HEK293 (cell line): ENCODE measurements around the gene TLL2.

Experiments
- KLF9 ChIP-seq: fragments of 450-650 bp; formaldehyde crosslinking; IDR thresholded peaks from 2 replicates; pipeline ENCODE4 v1.5.1; 2016; ENCODE audit warnings: missing biosample characterization, missing genetic modification characterization, low read depth
- MYNN ChIP-seq: fragments of 450-650 bp; formaldehyde crosslinking; IDR thresholded peaks from 2 replicates; pipeline ENCODE4 v1.5.1; 2016; ENCODE audit warnings: missing biosample characterization, missing genetic modification characterization, borderline replicate concordance
- TCF7L2 ChIP-seq: IDR thresholded peaks from 2 replicates; pipeline ENCODE4 v1.6.1; 2011; ENCODE audit warnings: low read depth, mild to moderate bottlenecking, inconsistent platforms, low read length, moderate library complexity, borderline replicate concordance
- WT1 ChIP-seq: fragments of 450-650 bp; formaldehyde crosslinking; IDR thresholded peaks from 2 replicates; pipeline ENCODE4 v1.5.1; 2016; ENCODE audit warnings: missing biosample characterization, missing genetic modification characterization
- ZNF132 ChIP-seq: fragments of 450-650 bp; formaldehyde crosslinking; IDR thresholded peaks from 2 replicates; pipeline ENCODE4 v1.5.1; 2017; ENCODE audit warnings: missing biosample characterization, missing genetic modification characterization, borderline replicate concordance
- ZNF37A ChIP-seq: fragments of 450-650 bp; IDR thresholded peaks from 2 replicates; pipeline ENCODE4 v1.5.1; 2018; ENCODE audit warnings: missing biosample characterization, missing genetic modification characterization
- ZNF521 ChIP-seq: fragments of 450-650 bp; formaldehyde crosslinking; IDR thresholded peaks from 2 replicates; pipeline ENCODE4 v1.5.1; 2017; ENCODE audit warnings: missing biosample characterization, mild to moderate bottlenecking, missing genetic modification characterization
- ZNF561 ChIP-seq: fragments of 450-650 bp; IDR thresholded peaks from 2 replicates; pipeline ENCODE4 v1.5.1; 2018; ENCODE audit warnings: missing biosample characterization, missing genetic modification characterization, borderline replicate concordance
- ZNF776 ChIP-seq: fragments of 450-650 bp; formaldehyde crosslinking; IDR thresholded peaks from 2 replicates; pipeline ENCODE4 v1.5.0; 2017; ENCODE audit warnings: missing biosample characterization, missing genetic modification characterization, borderline replicate concordance
- TF ChIP-seq, protein P1 (sequence below): fragments of 450-650 bp; formaldehyde crosslinking; IDR thresholded peaks from 2 replicates; pipeline ENCODE4; 2016; ENCODE audit warnings: missing biosample characterization, missing genetic modification characterization
- TF ChIP-seq, protein P2 (sequence below): fragments of 450-650 bp; formaldehyde crosslinking; IDR thresholded peaks from 2 replicates; pipeline ENCODE4 v1.5.1; 2016; ENCODE audit warnings: missing biosample characterization, missing genetic modification characterization
- TF ChIP-seq, protein P3 (sequence below): fragments of 450-650 bp; formaldehyde crosslinking; IDR thresholded peaks from 2 replicates; pipeline ENCODE4 v1.5.1; 2016; ENCODE audit warnings: missing biosample characterization, missing genetic modification characterization
- TF ChIP-seq, protein P4 (sequence below): fragments of 450-650 bp; formaldehyde crosslinking; IDR thresholded peaks from 2 replicates; pipeline ENCODE4 v1.5.1; 2016; ENCODE audit warnings: missing biosample characterization, missing genetic modification characterization

DNA sequence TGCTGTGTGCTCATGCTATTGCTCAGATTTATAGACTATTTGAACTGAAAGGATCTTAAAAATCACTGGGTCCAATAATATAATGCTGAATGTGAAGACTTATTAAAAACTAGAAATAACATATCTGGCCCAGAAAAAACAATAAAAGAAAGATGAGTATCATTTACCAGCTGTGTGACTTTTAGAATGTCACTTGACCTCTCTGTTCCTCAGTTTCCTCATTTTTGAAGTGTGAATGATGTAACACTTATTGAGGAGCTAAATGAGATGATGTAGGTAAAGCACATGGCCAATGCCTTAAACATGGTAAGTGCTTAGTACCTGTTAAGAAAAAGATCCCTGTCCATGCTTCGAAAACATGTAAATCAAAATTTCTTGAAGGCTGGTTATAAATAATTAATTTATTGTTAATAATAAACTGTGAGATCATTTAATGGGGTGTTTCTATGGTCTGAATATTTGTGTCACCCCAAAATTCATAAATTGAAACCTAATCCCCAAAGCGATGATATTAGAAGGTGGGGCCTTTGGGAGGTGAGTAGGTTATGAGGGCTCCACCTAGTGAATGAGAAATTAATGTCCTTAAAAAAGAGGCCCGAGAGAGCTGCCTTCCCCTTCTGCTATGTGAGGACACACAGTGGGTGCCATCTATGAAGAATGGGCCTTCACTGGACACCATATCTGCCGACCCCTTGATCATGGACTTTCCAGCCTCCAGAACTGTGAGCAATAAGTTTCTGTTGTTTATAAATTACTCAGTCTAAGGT is 196.5 kb downstream of the TLL2 start:
- TF ChIP-seq KLF9 (tag by site-specific recombination): no peak
- no peak for TF ChIP-seq ZNF561 (tag by site-specific recombination)
- TF ChIP-seq, protein P1, sequence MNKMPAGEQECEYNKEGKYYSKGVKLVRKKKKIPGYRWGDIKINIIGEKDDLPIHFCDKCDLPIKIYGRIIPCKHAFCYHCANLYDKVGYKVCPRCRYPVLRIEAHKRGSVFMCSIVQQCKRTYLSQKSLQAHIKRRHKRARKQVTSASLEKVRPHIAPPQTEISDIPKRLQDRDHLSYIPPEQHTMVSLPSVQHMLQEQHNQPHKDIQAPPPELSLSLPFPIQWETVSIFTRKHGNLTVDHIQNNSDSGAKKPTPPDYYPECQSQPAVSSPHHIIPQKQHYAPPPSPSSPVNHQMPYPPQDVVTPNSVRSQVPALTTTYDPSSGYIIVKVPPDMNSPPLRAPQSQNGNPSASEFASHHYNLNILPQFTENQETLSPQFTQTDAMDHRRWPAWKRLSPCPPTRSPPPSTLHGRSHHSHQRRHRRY (tag by site-specific recombination): no peak
- TF ChIP-seq TCF7L2: no peak
- TF ChIP-seq MYNN (tag by site-specific recombination): no peak
- TF ChIP-seq, protein P2, sequence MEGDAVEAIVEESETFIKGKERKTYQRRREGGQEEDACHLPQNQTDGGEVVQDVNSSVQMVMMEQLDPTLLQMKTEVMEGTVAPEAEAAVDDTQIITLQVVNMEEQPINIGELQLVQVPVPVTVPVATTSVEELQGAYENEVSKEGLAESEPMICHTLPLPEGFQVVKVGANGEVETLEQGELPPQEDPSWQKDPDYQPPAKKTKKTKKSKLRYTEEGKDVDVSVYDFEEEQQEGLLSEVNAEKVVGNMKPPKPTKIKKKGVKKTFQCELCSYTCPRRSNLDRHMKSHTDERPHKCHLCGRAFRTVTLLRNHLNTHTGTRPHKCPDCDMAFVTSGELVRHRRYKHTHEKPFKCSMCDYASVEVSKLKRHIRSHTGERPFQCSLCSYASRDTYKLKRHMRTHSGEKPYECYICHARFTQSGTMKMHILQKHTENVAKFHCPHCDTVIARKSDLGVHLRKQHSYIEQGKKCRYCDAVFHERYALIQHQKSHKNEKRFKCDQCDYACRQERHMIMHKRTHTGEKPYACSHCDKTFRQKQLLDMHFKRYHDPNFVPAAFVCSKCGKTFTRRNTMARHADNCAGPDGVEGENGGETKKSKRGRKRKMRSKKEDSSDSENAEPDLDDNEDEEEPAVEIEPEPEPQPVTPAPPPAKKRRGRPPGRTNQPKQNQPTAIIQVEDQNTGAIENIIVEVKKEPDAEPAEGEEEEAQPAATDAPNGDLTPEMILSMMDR (tag by site-specific recombination): no peak
- TF ChIP-seq ZNF776 (tag by site-specific recombination): no peak
- no peak for TF ChIP-seq ZNF37A (tag by site-specific recombination)
- TF ChIP-seq, protein P3, sequence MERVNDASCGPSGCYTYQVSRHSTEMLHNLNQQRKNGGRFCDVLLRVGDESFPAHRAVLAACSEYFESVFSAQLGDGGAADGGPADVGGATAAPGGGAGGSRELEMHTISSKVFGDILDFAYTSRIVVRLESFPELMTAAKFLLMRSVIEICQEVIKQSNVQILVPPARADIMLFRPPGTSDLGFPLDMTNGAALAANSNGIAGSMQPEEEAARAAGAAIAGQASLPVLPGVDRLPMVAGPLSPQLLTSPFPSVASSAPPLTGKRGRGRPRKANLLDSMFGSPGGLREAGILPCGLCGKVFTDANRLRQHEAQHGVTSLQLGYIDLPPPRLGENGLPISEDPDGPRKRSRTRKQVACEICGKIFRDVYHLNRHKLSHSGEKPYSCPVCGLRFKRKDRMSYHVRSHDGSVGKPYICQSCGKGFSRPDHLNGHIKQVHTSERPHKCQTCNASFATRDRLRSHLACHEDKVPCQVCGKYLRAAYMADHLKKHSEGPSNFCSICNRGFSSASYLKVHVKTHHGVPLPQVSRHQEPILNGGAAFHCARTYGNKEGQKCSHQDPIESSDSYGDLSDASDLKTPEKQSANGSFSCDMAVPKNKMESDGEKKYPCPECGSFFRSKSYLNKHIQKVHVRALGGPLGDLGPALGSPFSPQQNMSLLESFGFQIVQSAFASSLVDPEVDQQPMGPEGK: no peak
- TF ChIP-seq ZNF132 (tag by site-specific recombination): no peak
- TF ChIP-seq, protein P4, sequence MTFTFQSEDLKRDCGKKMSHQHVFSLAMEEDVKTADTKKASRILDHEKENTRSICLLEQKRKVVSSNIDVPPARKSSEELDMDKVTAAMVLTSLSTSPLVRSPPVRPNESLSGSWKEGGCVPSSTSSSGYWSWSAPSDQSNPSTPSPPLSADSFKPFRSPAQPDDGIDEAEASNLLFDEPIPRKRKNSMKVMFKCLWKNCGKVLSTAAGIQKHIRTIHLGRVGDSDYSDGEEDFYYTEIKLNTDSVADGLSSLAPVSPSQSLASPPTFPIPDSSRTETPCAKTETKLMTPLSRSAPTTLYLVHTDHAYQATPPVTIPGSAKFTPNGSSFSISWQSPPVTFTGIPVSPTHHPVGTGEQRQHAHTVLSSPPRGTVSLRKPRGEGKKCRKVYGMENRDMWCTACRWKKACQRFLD (tag by site-specific recombination): no peak
- TF ChIP-seq WT1: no peak
- TF ChIP-seq ZNF521: no peak
